HG03354 (cell line): Measurements from ENCODE around the gene LSM10.
A peak's percentile ranks its signal among the peaks of the same experiment; 100 is the strongest.

Source experiments
- ATAC-seq: cut with Tn5 transposase; IDR thresholded peaks from one replicate; pipeline ENCODE4 v1.9.1; 2021; ENCODE audit warnings: mild to moderate bottlenecking; ENCODE audit not compliant: unreplicated experiment, poor library complexity, severe bottlenecking

LSM10 gene

GRCh38 chr1:36355811-36356210 lies 41.9 kb downstream of the LSM10 start:
- no peak for ATAC-seq

DNA sequence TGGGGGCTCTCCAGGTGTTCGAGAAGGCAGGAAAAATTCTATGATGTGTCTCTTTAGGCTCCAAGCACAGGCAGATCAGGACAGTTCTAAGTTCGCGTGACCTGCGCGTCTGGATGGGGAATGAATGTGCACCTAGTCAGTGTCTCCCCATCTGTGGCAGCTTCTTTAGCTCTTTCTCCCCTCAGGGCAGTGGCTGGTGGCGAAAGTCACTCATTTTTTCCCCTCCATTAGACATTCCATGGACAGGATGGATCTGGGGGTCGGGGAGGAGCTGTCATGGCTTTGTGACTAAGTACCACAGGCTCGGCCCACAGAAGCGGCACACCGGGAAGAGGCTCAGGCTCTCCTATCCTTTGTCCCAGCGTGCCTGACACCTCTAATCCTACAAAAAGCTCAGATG lies 43.2 kb downstream of the LSM10 start:
- ATAC-seq = no peak

GRCh38 chr1:36352910-36353878 lies 44.5 kb downstream of the LSM10 start:
- ATAC-seq = no peak

- ATAC-seq = no peak
These were observed 45.4 kb downstream of the LSM10 start for GRCh38 chr1:36352125-36352909.

- no peak for ATAC-seq
These were observed 46.3 kb downstream of the LSM10 start for GRCh38 chr1:36351227-36351977.

GRCh38 chr1:36350659-36351226 lies 47.0 kb downstream of the LSM10 start:
- no peak for ATAC-seq

DNA sequence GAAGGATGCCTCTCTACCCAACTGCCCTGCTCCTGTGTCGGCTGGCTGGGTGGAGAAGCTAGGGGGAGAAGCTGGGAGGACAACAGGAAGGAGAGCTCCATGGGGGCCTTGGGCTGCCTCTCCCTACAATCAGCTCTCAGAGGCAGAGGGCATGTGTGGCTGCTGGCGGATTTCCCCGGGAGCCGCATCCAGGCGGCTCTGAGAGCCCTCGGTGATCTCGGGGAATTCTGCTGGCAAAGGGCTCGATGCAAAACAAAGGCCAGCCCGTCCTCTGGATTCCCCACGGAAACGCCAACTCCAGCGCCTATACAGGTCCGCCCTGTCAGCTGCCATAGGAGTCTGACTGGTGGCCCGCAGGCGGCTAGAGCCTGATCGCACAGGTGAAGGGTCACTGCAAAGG lies 47.9 kb downstream of the LSM10 start:
- no peak for ATAC-seq

- ATAC-seq = peak; percentile 77
These were observed 48.5 kb downstream of the LSM10 start for GRCh38 chr1:36349241-36349671.

DNA sequence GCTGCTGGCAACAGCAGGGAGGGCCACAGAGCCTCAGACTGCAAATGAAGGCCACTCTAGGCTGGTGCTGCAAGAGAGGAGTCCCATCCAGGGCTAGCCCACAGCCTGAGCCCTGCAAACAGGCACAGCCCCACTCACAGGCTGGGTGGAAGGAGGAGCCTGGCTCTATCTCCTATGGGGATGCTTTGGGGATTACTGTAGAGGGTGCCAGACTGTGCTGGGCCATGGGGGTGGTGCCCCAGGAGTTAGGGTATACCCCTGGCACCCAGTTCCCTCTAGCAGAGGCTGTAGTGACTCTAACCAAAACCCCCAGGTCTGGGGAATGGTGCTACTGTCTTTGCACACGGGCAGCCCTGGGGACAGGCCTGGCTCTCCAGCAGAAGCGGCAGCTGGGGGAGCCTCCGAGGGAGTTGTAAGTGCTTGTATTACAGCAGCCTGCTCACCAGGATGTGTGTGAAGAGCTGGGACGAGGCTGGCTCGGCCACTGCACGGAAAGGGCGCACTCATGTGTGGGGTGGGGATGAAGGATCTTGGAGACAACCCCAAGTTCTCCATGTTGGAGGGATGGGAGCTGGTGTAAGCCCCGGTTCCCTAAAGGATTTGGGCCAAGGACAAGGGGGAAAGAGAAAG lies 50.9 kb downstream of the LSM10 start:
- no peak for ATAC-seq

GRCh38 chr1:36345353-36345752 lies 52.4 kb downstream of the LSM10 start:
- no peak for ATAC-seq

DNA sequence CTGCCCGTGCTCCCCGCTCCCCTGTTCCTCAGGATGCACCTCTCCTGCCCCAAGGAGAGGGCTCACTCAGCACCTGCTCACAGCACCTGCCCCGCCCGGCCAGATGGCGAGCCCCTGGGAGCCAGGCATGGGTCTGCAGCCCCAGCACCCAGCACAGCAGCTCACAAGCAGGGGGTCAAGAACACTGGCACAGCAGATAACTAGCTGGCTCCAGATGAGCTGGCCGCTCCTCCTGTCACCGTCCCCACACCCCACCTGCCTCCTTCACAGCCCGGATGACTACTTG lies 53.4 kb downstream of the LSM10 start:
- ATAC-seq = no peak

- no peak for ATAC-seq
These were observed 53.9 kb downstream of the LSM10 start for GRCh38 chr1:36343651-36344394.
